HCT116 (cell line): Measurements from ENCODE around the gene SPRED3. TPM values are rescaled to one million over a fixed set of nuclear protein-coding genes. Genes with fewer than 3 reads are reported as not detected.

Source experiments
- ATAC-seq: fragments of 200-7000 bp; cut with Tn5 transposase; 2 replicates; pipeline ENCODE4 v1.9.1; 2020; ENCODE audit warnings: mild to moderate bottlenecking, moderate library complexity
- BruUV-seq: library from RNA; stranded (reverse); fragments of 400-500 nt; replicated peaks from 2 replicates; lab custom pipeline; 2021; lab: Mats Ljungman, UMichigan
- CTCF ChIA-PET: fragments of 300-600 bp; sonication (Branson Sonifier 250); formaldehyde crosslinking; loops from one replicate; lab custom pipeline; 2021; ENCODE audit warnings: antibody characterized with exemption; lab: Charles Lee
- POLR2A ChIA-PET: fragments of 300-600, 350-600 bp; sonication (Branson Sonifier 250); formaldehyde crosslinking; loops from one replicate; lab custom pipeline; 2021; ENCODE audit warnings: antibody characterized with exemption; lab: Charles Lee
- RAD21 ChIA-PET, 2 experiments: fragments of 300-600 bp; sonication (Branson Sonifier 250); formaldehyde crosslinking; loops; one replicate each; lab custom pipeline; 2023; ENCODE audit warnings: low total read pairs in 2 of 2; ENCODE audit not compliant: uncharacterized antibody in 2 of 2, unreplicated experiment in 2 of 2, low non-redundant PET in 1 of 2; lab: Charles Lee
- DNase-seq: peaks from one replicate; pipeline ENCODE4 v3.0.0-alpha.2; 2010; ENCODE audit warnings: low read depth, low spot score
- H2AFZ ChIP-seq: fragments of 200-600 bp; shearing (Covaris generic), sonication (generic); 2 replicates; pipeline ENCODE4 v1.6.1; 2017; ENCODE audit warnings: low read depth, mixed run types, mixed read lengths, antibody characterized with exemption, low read length; ENCODE audit not compliant: poor library complexity, severe bottlenecking
- H3K27ac ChIP-seq: 2 replicates; pipeline ENCODE4 v1.5.1; 2012; ENCODE audit warnings: low read depth, low read length
- H3K27me3 ChIP-seq: fragments of 200-600 bp; sonication (generic); 2 replicates; pipeline ENCODE4 v1.6.1; 2016; ENCODE audit warnings: mixed run types, low read length, mixed read lengths; ENCODE audit not compliant: insufficient read depth
- H3K36me3 ChIP-seq, 2 experiments: fragments of 200-500 bp in 1 of 2; fragments of 200-600 bp in 1 of 2; sonication (Bioruptor generic) in 1 of 2; sonication (generic) in 1 of 2; 2 replicates each; pipeline versions ENCODE4 v1.5.1 to v1.6.1; 2014 to 2016; ENCODE audit warnings: low read length in 2 of 2, inconsistent platforms in 1 of 2, mixed read lengths in 1 of 2, mixed run types in 1 of 2; ENCODE audit not compliant: insufficient read depth in 2 of 2, control insufficient read depth in 1 of 2
- H3K4me1 ChIP-seq, 2 experiments: fragments of 200-600 bp in 1 of 2; sonication (generic) in 1 of 2; 2 replicates each; pipeline versions ENCODE4 v1.5.1 to v1.6.1; 2012 to 2017; ENCODE audit warnings: low read length in 2 of 2, inconsistent platforms in 1 of 2, mild to moderate bottlenecking in 1 of 2, mixed read lengths in 1 of 2, mixed run types in 1 of 2, moderate library complexity in 1 of 2; ENCODE audit not compliant: insufficient read depth in 2 of 2, control insufficient read depth in 1 of 2
- H3K4me2 ChIP-seq: fragments of 200-600 bp; sonication (generic); 2 replicates; pipeline ENCODE4 v1.6.1; 2017; ENCODE audit warnings: mixed run types, low read length, mixed read lengths
- H3K4me3 ChIP-seq, 2 experiments: fragments of 200-600 bp in 1 of 2; sonication (generic) in 1 of 2; replicated peaks in 1 of 2; 2 replicates each; pipeline ENCODE4 v1.5.1; 2011 to 2016; ENCODE audit warnings: low read length in 2 of 2, control low read depth in 1 of 2, low read depth in 1 of 2, mild to moderate bottlenecking in 1 of 2, mixed read lengths in 1 of 2, mixed run types in 1 of 2
- H3K79me2 ChIP-seq: fragments of 200-600 bp; sonication (generic); 2 replicates; pipeline ENCODE4 v1.6.1; 2017; ENCODE audit warnings: mild to moderate bottlenecking, mixed run types, low read length, moderate library complexity, mixed read lengths; ENCODE audit not compliant: insufficient read depth
- H3K9ac ChIP-seq: fragments of 200-600 bp; sonication (generic); 2 replicates; pipeline ENCODE4 v1.6.1; 2016; ENCODE audit warnings: low read length, mixed read lengths
- H3K9me2 ChIP-seq: fragments of 200-600 bp; sonication (generic), shearing (Covaris generic); 2 replicates; pipeline ENCODE4 v1.6.1; 2017; ENCODE audit warnings: mixed run types, mild to moderate bottlenecking, moderate library complexity; ENCODE audit not compliant: insufficient read depth
- H3K9me3 ChIP-seq, 2 experiments: fragments of 200-500 bp in 1 of 2; fragments of 200-600 bp in 1 of 2; sonication (Bioruptor generic) in 1 of 2; sonication (generic) in 1 of 2; 2 replicates each; pipeline ENCODE4 v1.6.1; 2014 to 2017; ENCODE audit warnings: low read length in 2 of 2, mixed read lengths in 2 of 2, inconsistent platforms in 1 of 2, low read depth in 1 of 2, mild to moderate bottlenecking in 1 of 2, mixed run types in 1 of 2, moderate library complexity in 1 of 2; ENCODE audit not compliant: control insufficient read depth in 1 of 2, insufficient read depth in 1 of 2
- H4K20me1 ChIP-seq: fragments of 200-600 bp; sonication (generic), shearing (Covaris generic); 2 replicates; pipeline ENCODE4 v1.6.1; 2017; ENCODE audit warnings: mixed run types, mild to moderate bottlenecking, moderate library complexity; ENCODE audit not compliant: insufficient read depth
- CBX3 ChIP-seq: IDR thresholded peaks from 2 replicates; pipeline ENCODE4 v1.6.1; 2012; ENCODE audit warnings: low read depth
- CEBPB ChIP-seq: IDR thresholded peaks from 2 replicates; pipeline ENCODE4 v1.6.1; 2012; ENCODE audit warnings: low read depth
- CTCF ChIP-seq, 3 experiments: fragments of 200-600 bp in 1 of 3; sonication (generic) in 1 of 3; IDR thresholded peaks in 2 of 3; conservative IDR thresholded peaks in 1 of 3; 2 replicates each; pipeline ENCODE4 v1.5.1; 2012 to 2017; ENCODE audit warnings: low read depth in 2 of 3, low read length in 2 of 3, antibody characterized with exemption in 1 of 3, borderline replicate concordance in 1 of 3, control low read depth in 1 of 3, mild to moderate bottlenecking in 1 of 3, mixed read lengths in 1 of 3, mixed run types in 1 of 3, moderate library complexity in 1 of 3; ENCODE audit not compliant: insufficient read depth in 1 of 3
- EGR1 ChIP-seq: IDR thresholded peaks from 2 replicates; pipeline ENCODE4 v1.6.1; 2012; ENCODE audit warnings: low read depth
- ELF1 ChIP-seq: IDR thresholded peaks from 2 replicates; pipeline ENCODE4 v1.6.1; 2012; ENCODE audit warnings: low read depth, borderline replicate concordance
- EZH2 ChIP-seq: fragments of 200-600 bp; sonication (generic); IDR thresholded peaks from 2 replicates; pipeline ENCODE4 v1.6.1; 2017; ENCODE audit warnings: antibody characterized with exemption, mixed run types
- EZH2phosphoT487 ChIP-seq: fragments of 200-600 bp; IDR thresholded peaks from 2 replicates; pipeline ENCODE4 v1.6.1; 2018; ENCODE audit warnings: antibody characterized with exemption, borderline replicate concordance
- FOSL1 ChIP-seq: IDR thresholded peaks from 2 replicates; pipeline ENCODE4 v1.6.1; 2012; ENCODE audit warnings: low read depth
- POLR2A ChIP-seq: IDR thresholded peaks from 2 replicates; pipeline ENCODE4 v1.7.0; 2011; ENCODE audit warnings: borderline replicate concordance; ENCODE audit not compliant: insufficient read depth, insufficient read length; ENCODE audit errors: extremely low read depth
- POLR2AphosphoS5 ChIP-seq: IDR thresholded peaks from 2 replicates; pipeline ENCODE4 v1.6.1; 2011; ENCODE audit warnings: mild to moderate bottlenecking, low read depth, low read length, moderate library complexity
- SIN3A ChIP-seq: IDR thresholded peaks from 2 replicates; pipeline ENCODE4 v1.6.1; 2012; ENCODE audit warnings: low read depth
- SP1 ChIP-seq: IDR thresholded peaks from 2 replicates; pipeline ENCODE4 v1.6.1; 2012; ENCODE audit warnings: low read depth
- SRF ChIP-seq: IDR thresholded peaks from 2 replicates; pipeline ENCODE4 v1.6.1; 2012; ENCODE audit warnings: low read depth
- ZBTB33 ChIP-seq: IDR thresholded peaks from 2 replicates; pipeline ENCODE4 v1.6.1; 2011; ENCODE audit warnings: mild to moderate bottlenecking, low read length, moderate library complexity; ENCODE audit not compliant: insufficient replicate concordance; ENCODE audit errors: extremely low read depth
- ZFX ChIP-seq: fragments of 450-650 bp; IDR thresholded peaks from 2 replicates; pipeline ENCODE4 v1.6.1; 2017
- intact Hi-C: fragments of 100-400 bp; cut with micrococcal nuclease; formaldehyde crosslinking; loops from 2 replicates; pipeline ENCODE4 v1.10.0; 2022
- total RNA-seq: library from RNA; stranded (reverse); gene quantifications from one replicate; pipeline ENCODE4 v1.2.1, GENCODE V29; 2021; ENCODE audit not compliant: unreplicated experiment
- TF ChIP-seq, protein P1 (sequence below): IDR thresholded peaks from 2 replicates; pipeline ENCODE4 v1.6.1; 2012

The SPRED3 gene
- total RNA-seq, 1 experiment from 2014 or later: 3.4 TPM

GRCh38 chr19:38340927-38341326, 47.6 kb upstream of the SPRED3 start:
- Histone ChIP-seq H3K4me1 (peaks cover 8 to 18% of the 10 kb centered on the region in 2 experiments), H3K4me2 (no peak overlapping the region), H3K27ac (no peak overlapping the region), H3K9me3 (no peaks in the 10 kb centered on the region), H3K4me3 (no peak overlapping the region), H3K9ac (no peak overlapping the region), H3K27me3 (no peaks in the 10 kb centered on the region), H4K20me1 (no peaks in the 10 kb centered on the region), H3K79me2 (no peaks in the 10 kb centered on the region), H3K36me3 (no peaks in the 10 kb centered on the region; a peak in 1 of 4 replicates), H3K9me2 (no peaks in the 10 kb centered on the region), H2AFZ (no peak overlapping the region)
- ATAC-seq (no peak), DNase-seq (no peak)
- CTCF ChIA-PET: no interaction called here
- no peak for TF ChIP-seq POLR2AphosphoS5
- TF ChIP-seq POLR2A: no peak
- no peak for TF ChIP-seq EZH2
- TF ChIP-seq SRF: no peak
- no peak for TF ChIP-seq SP1
- no peak for TF ChIP-seq FOSL1
- TF ChIP-seq CEBPB: no peak
- TF ChIP-seq CTCF (IDR thresholded peaks at IDR 0.05 in 2 of 3, conservative IDR thresholded peaks at IDR 0.05 in 1 of 3; ENCODE audit: borderline replicate concordance in 1 of 3, insufficient read depth in 1 of 3, low read depth in 2 of 3, low read length in 2 of 3): no peak
- no peak for TF ChIP-seq CBX3
- no peak for TF ChIP-seq ELF1
- no peak for TF ChIP-seq ZFX
- TF ChIP-seq, protein P1, sequence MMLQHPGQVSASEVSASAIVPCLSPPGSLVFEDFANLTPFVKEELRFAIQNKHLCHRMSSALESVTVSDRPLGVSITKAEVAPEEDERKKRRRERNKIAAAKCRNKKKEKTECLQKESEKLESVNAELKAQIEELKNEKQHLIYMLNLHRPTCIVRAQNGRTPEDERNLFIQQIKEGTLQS: no peak
- no peak for TF ChIP-seq EGR1
- TF ChIP-seq EZH2phosphoT487: no peak
- TF ChIP-seq SIN3A: no peak
- no peak for TF ChIP-seq ZBTB33
- POLR2A ChIA-PET: interaction anchor here (0.6 kb wide), 1 partner anchor 413 kb away, joined by 4 read pairs; no protein-coding TSS in a partner anchor
- intact Hi-C loops: no loop called here
- BruUV-seq: no TSS peak
- RAD21 ChIA-PET: no interaction called here
